Measurements from ENCODE around the gene BRSK1. TPM values are rescaled to one million over a fixed set of nuclear protein-coding genes. Genes with fewer than 3 reads are reported as not detected.

BRSK1 gene
- total and polyA plus RNA-seq, 2 of the 8 experiments (the other 6 are each of a cell fraction or from before 2014, with no cell fraction given) = 27.6 to 32.7 TPM

DNA sequence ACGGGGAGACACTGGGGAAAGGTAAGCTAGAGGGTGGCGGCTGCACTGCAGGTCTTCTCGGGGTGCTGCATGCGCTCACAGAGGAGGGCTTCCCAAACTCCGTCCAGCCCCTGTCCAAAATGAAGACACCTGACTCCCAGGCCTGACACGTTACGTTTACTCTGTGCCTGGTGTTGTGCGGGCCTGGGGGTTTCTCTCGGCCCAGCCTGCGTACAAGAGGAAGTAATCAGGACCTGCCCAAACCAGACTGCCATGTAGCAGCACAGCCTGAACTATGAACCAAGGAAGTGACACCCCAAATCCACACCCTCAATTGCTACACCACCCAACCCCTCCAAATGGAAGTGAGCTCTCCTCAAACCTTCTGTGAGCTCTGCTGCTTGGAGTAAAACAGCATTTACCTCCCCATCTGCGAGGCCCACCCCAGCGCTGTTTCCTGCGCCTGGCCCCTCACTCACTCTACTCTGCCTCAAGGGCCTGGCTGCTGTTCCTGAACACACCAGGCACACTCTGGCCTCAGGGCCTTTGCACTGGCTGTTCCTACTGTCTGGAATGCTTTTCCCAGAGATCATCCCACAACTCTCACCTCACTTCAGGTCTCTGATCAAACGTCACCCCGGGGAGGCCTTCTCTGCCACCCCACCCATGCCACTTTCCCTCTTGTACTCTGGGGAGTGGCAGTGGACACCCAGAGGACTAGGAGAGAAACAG is 6.9 kb upstream of the BRSK1 start (continued):
- no peak for TF ChIP-seq EP300 (IDR thresholded peaks at IDR 0.05; ENCODE audit: borderline replicate concordance in 1 of 2, low read depth in 2 of 2, low read length in 2 of 2)
- no peak for TF ChIP-seq HDAC6 (IDR thresholded peaks at IDR 0.05; ENCODE audit: low read depth, low read length)
- TF ChIP-seq ZNF274 (IDR thresholded peaks at IDR 0.05; ENCODE audit: borderline replicate concordance, extremely low read depth, low read length) = no peak
